Endothelial cell of umbilical vein (primary cell): ENCODE measurements around the gene MRPL2. TPM values are rescaled to one million over a fixed set of nuclear protein-coding genes. Genes with fewer than 3 reads are reported as not detected.
A peak's percentile ranks its signal among the peaks of the same experiment; 100 is the strongest.

Experiments used
- BruUV-seq: library from RNA; stranded (reverse); fragments of 400-500 nt; replicated peaks from 2 replicates; lab custom pipeline; 2021; lab: Mats Ljungman, UMichigan
- CTCF ChIA-PET: fragments of 300-600, 350-600 bp; sonication (Branson Sonifier 250); formaldehyde crosslinking; loops from one replicate; lab custom pipeline; 2021; ENCODE audit warnings: antibody characterized with exemption, inconsistent platforms; lab: Charles Lee
- POLR2A ChIA-PET: fragments of 300-600, 350-600 bp; sonication (Branson Sonifier 250); formaldehyde crosslinking; loops from one replicate; lab custom pipeline; 2021; ENCODE audit warnings: antibody characterized with exemption, inconsistent platforms; lab: Charles Lee
- DNase-seq: peaks from one replicate; pipeline ENCODE4 v3.0.0-alpha.2; 2011; ENCODE audit warnings: low read depth, low spot score
- FAIRE-seq: peaks from 2 replicates; lab custom pipeline; 2011; peaks lifted over from hg19 to GRCh38; lab: Jason Lieb, UNC
- H2AFZ ChIP-seq: 2 replicates; pipeline ENCODE4 v1.6.0; 2012; ENCODE audit warnings: low read depth, low read length, control low read depth, inconsistent platforms
- H3K27ac ChIP-seq: 2 replicates; pipeline ENCODE4 v1.5.1; 2011; ENCODE audit warnings: low read depth, mild to moderate bottlenecking, control low read depth, low read length, moderate library complexity; ENCODE audit not compliant: insufficient read depth
- H3K27me3 ChIP-seq, 2 experiments: 2 replicates each; pipeline versions ENCODE4 v1.6.0 to v1.6.1; 2011; ENCODE audit warnings: low read length in 2 of 2, mixed read lengths in 1 of 2; ENCODE audit not compliant: control insufficient read depth in 2 of 2, insufficient read depth in 2 of 2
- H3K36me3 ChIP-seq, 2 experiments: 2 replicates in 1 of 2; 3 replicates in 1 of 2; pipeline ENCODE4 v1.5.1; 2011; ENCODE audit warnings: low read length in 2 of 2, mild to moderate bottlenecking in 1 of 2, moderate library complexity in 1 of 2; ENCODE audit not compliant: control insufficient read depth in 2 of 2, insufficient read depth in 2 of 2; ENCODE audit errors: extremely low read depth in 1 of 2
- H3K4me1 ChIP-seq: 3 replicates; pipeline ENCODE4 v1.5.1; 2011; ENCODE audit warnings: mild to moderate bottlenecking, low read length; ENCODE audit not compliant: control insufficient read depth, insufficient read depth; ENCODE audit errors: extremely low read depth
- H3K4me2 ChIP-seq: 2 replicates; pipeline ENCODE4 v1.6.1; 2011; ENCODE audit warnings: low read length, control low read depth, mixed read lengths; ENCODE audit not compliant: insufficient read depth
- H3K4me3 ChIP-seq, 3 experiments: fragments of 200-600 bp in 1 of 3; sonication (generic), shearing (Covaris generic) in 1 of 3; replicated peaks in 1 of 3; 2 replicates each; pipeline ENCODE4 v1.5.1; 2011 to 2016; ENCODE audit warnings: control low read depth in 3 of 3, low read length in 3 of 3, mild to moderate bottlenecking in 2 of 3, inconsistent platforms in 1 of 3, low read depth in 1 of 3, moderate library complexity in 1 of 3; ENCODE audit not compliant: insufficient read depth in 1 of 3
- H3K79me2 ChIP-seq: 2 replicates; pipeline ENCODE4 v1.6.0; 2012; ENCODE audit warnings: low read length, inconsistent platforms; ENCODE audit not compliant: control insufficient read depth, insufficient read depth
- H3K9ac ChIP-seq: replicated peaks from 2 replicates; pipeline ENCODE3; 2011; ENCODE audit warnings: low read length, control low read depth; ENCODE audit not compliant: insufficient read depth; ENCODE audit errors: extremely low read depth
- H3K9me1 ChIP-seq: replicated peaks from 3 replicates; pipeline ENCODE4 v1.6.0; 2011; ENCODE audit warnings: mild to moderate bottlenecking, low read length; ENCODE audit not compliant: control insufficient read depth, insufficient read depth; ENCODE audit errors: extremely low read depth
- H3K9me3 ChIP-seq: replicated peaks from 2 replicates; pipeline ENCODE4 v1.5.1; 2012; ENCODE audit warnings: low read length, inconsistent platforms; ENCODE audit not compliant: control insufficient read depth, insufficient read depth
- H4K20me1 ChIP-seq: replicated peaks from 2 replicates; pipeline ENCODE3; 2011; ENCODE audit warnings: mild to moderate bottlenecking, low read length; ENCODE audit not compliant: control insufficient read depth, insufficient read depth; ENCODE audit errors: extremely low read depth
- CTCF ChIP-seq, 2 donors: IDR thresholded peaks; 1 replicate in 1 of 2; 2 replicates in 1 of 2; pipeline ENCODE4 v1.5.1; 2011; ENCODE audit warnings: low read length in 2 of 2, mild to moderate bottlenecking in 2 of 2, moderate library complexity in 2 of 2, control low read depth in 1 of 2, inconsistent platforms in 1 of 2, low read depth in 1 of 2; ENCODE audit not compliant: insufficient read depth in 1 of 2; ENCODE audit errors: extremely low read depth in 1 of 2
- EZH2 ChIP-seq: IDR thresholded peaks from 2 replicates; pipeline ENCODE4 v1.6.1; 2012; ENCODE audit warnings: borderline replicate concordance, low read depth, mild to moderate bottlenecking, moderate library complexity, low read length, inconsistent platforms; ENCODE audit not compliant: severe bottlenecking
- FOS ChIP-seq: IDR thresholded peaks from 2 replicates; pipeline ENCODE4 v1.6.1; 2011; ENCODE audit warnings: mild to moderate bottlenecking, low read length, moderate library complexity, borderline replicate concordance; ENCODE audit not compliant: insufficient read depth
- GATA2 ChIP-seq: IDR thresholded peaks from 2 replicates; pipeline ENCODE4 v1.7.0; 2011; ENCODE audit warnings: low read depth, mild to moderate bottlenecking, moderate library complexity, mixed read lengths, low read length; ENCODE audit not compliant: insufficient read length, insufficient read depth
- JUN ChIP-seq: IDR thresholded peaks from 2 replicates; pipeline ENCODE4 v1.6.1; 2011; ENCODE audit warnings: borderline replicate concordance, low read depth; ENCODE audit not compliant: insufficient read length, insufficient read depth
- MAX ChIP-seq: IDR thresholded peaks from 2 replicates; pipeline ENCODE4 v1.6.1; 2011; ENCODE audit not compliant: insufficient read depth, insufficient read length
- MYC ChIP-seq: IDR thresholded peaks from one replicate; pipeline ENCODE4 v1.6.1; 2011; ENCODE audit warnings: mild to moderate bottlenecking, low read depth, low read length
- POLR2A ChIP-seq: IDR thresholded peaks from 2 replicates; pipeline ENCODE4 v1.6.1; 2012; ENCODE audit warnings: low read depth, mild to moderate bottlenecking, control low read depth, low read length
- dilution Hi-C: fragments of 300-500 bp; cut with MboI; formaldehyde crosslinking; loops from one replicate; pipeline ENCODE4 v1.15.0; 2019; ENCODE audit warnings: low sequenced_read_pairs; ENCODE audit not compliant: extremely low pct_ligation_motif_present
- intact Hi-C: fragments of 100-400 bp; cut with micrococcal nuclease; formaldehyde crosslinking; loops from one replicate; pipeline ENCODE4 v1.10.0; 2022
- polyA plus RNA-seq, 4 experiments: library from polyadenylated mRNA; depleted of rRNA in 3 of 4; stranded (reverse) in 3 of 4; unstranded in 1 of 4; fragments of >200 nt; gene quantifications; 2 replicates each; pipeline versions ENCODE4 v1.2.1 to v1.2.3, GENCODE V29; 2011 to 2012; ENCODE audit warnings: missing spikeins in 1 of 4
- total RNA-seq: library from RNA; stranded (reverse); gene quantifications from 2 replicates; pipeline ENCODE4 v1.2.3, GENCODE V29; 2021

Gene MRPL2
- total and polyA plus RNA-seq, 2 donors (not counting 3 experiments of a cell fraction or from before 2014, with no cell fraction given): 37.6 to 63.6 TPM

- Histone ChIP-seq H3K4me2 (peak overlapping the region; percentile 44), H3K36me3 (peaks cover 0 to 13% of the 10 kb centered on the region in 2 experiments), H3K27ac (peak overlapping the region; percentile 82), H3K9me3 (no peaks in the 10 kb centered on the region), H3K9ac (peak overlapping the region; percentile 81), H3K4me1 (peaks cover 9% of the 10 kb centered on the region), H2AFZ (peak overlapping the region; percentile 8), H3K79me2 (peaks cover 4% of the 10 kb centered on the region), H3K9me1 (no peaks in the 10 kb centered on the region), H3K27me3 (no peaks in the 10 kb centered on the region), H3K4me3 (peak overlapping the region; percentile 30 to 64 (median 40)), H4K20me1 (no peaks in the 10 kb centered on the region)
- peak; percentile 53 for DNase-seq
- peak; percentile 69 for FAIRE-seq
- intact Hi-C loops (loop anchor here (1.0 to 2.0 kb wide), 3 partner anchors 32 to 68 kb away; partner anchors contain the start of genes KLHDC3, PPP2R5D and RRP36), dilution Hi-C loops (no loop called here)
- BruUV-seq: TSS peak; percentile 44
- ChIA-PET POLR2A (interaction anchor here (0.6 to 0.8 kb wide), 2 partner anchors 39 kb away, joined by 6 to 7 read pairs; partner anchors contain the start of genes KLHDC3 and MEA1), CTCF (interaction anchor here (0.9 to 1.4 kb wide), 4 partner anchors 31 to 91 kb away, joined by 4 to 5 read pairs (median 5); partner anchors contain the start of genes KLHDC3, MEA1, PEX6 and RRP36)
- TF ChIP-seq GATA2 (no peak), FOS (no peak), JUN (no peak), MYC (no peak), POLR2A (no peak), CTCF (IDR thresholded peaks at IDR 0.05; ENCODE audit: extremely low read depth in 1 of 2, insufficient read depth in 1 of 2, low read depth in 1 of 2, low read length in 2 of 2) (no peak), MAX (no peak), EZH2 (no peak)
Measured at GRCh38 chr6:43052842-43053544, 6.2 kb downstream of the MRPL2 start.
